ENCODE data around the gene ATG7.

GRCh38 chr3:11509173-11510000, 237.2 kb downstream of the ATG7 start:
- TF ChIP-seq CTCF (IDR thresholded peaks at IDR 0.05; ENCODE audit: low read depth, low read length) (no peak), POLR2A (IDR thresholded peaks at IDR 0.05; ENCODE audit: extremely low read depth, insufficient read length) (no peak), MYC (IDR thresholded peaks at IDR 0.05; ENCODE audit: low read depth, low read length) (no peak)

Measured in NB4 (cell line).